ENCODE results near the gene PPP2R3C. TPM values are rescaled to one million over a fixed set of nuclear protein-coding genes. Genes with fewer than 3 reads are reported as not detected.
"Not testable (repeated sequence)": the region's sequence is repeated elsewhere in the genome, so short reads cannot be mapped to it uniquely, and the experiment has no call there.

The PPP2R3C gene
- total RNA-seq, 1 donor from 2014 or later = 30.0 TPM

DNA sequence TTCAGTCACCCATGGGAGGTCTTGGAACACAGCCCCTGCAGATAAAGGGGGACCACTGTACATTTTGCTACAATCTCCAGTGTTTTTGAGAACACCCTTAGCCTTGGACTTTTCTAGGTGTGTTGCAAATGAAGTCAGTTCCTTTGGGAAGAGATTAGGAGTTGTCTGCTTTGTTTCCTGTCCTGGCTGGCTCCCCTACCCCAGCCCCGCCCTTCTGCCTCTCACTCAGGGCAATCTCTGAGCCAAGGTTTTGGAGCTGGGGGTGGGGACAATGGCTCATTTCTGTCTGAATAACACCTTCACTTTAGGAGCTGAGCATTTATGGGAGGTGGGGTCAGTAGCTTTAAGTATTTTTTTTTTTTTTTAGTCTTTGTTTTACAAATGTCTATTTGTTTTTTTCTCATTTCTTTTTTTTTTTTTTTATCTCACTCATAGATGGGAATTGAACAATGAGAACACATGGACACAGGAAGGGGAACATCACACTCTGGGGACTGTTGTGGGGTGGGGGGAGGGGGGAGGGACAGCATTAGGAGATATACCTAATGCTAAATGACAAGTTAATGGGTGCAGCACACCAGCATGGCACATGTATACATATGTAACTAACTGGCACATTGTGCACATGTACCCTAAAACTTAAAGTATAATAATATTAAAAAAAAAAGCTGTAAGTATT, 60.5 kb downstream of the PPP2R3C start:
- not testable (repeated sequence) for DNase-seq (ENCODE audit: low spot score)

DNA sequence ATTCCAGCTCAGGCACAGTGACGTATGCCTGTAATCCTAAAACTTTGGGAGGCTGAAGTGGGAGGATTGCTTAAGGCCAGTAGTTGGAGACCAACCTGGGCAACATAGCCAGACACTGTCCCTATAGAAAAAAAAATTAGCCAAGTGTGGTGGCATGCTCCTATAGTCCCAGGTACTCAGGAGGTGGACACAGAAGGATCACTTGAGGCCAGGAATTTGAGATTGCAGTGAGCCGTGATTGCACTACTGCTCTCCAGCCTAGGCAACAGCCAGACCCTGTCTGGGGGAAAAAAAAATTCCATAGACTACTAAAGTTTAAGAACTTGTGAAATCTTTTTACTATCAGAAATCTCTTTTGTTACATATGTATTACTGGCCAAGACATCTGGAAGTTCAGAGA, 69.2 kb downstream of the PPP2R3C start:
- no peak for DNase-seq (ENCODE audit: low spot score)

DNA sequence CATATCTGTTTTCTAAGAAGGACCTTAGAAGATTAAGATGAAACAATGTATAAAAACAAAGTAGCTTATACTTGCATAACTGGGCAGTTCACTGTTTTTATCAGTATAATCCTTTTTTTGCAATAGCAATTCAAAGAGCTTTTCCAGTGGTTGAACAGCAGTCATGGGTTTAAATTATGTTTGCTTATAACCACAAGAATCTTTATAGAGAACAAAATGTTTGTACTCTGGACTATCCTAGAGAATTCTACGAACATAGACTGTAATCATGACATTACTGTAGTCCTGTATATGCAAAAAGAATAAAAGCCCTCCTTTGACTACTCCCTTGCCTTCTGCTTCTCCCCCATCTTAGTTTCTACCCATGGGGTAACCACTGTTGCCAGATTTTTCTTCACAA, 70.0 kb downstream of the PPP2R3C start:
- no peak for DNase-seq (ENCODE audit: low spot score)

DNA sequence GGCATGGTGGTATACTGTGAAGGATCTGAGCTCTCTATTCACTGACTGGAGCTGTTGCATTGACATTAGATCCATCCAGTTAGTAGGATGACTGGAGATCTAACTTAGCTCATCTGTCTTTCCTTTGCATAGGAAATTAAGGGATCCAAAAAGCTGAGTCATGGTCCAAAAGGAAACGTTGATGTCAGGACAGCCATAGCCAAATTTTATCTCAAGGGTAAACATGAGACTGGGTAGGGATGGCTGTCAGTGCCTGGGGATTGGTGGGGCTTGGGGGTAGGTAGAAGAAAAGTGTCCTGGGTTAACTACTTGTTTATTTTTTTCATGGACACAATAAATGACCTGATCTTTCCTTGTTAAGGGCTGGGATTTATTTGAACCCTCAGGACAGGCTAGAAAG, 71.1 kb downstream of the PPP2R3C start:
- no peak for DNase-seq (ENCODE audit: low spot score)

DNA sequence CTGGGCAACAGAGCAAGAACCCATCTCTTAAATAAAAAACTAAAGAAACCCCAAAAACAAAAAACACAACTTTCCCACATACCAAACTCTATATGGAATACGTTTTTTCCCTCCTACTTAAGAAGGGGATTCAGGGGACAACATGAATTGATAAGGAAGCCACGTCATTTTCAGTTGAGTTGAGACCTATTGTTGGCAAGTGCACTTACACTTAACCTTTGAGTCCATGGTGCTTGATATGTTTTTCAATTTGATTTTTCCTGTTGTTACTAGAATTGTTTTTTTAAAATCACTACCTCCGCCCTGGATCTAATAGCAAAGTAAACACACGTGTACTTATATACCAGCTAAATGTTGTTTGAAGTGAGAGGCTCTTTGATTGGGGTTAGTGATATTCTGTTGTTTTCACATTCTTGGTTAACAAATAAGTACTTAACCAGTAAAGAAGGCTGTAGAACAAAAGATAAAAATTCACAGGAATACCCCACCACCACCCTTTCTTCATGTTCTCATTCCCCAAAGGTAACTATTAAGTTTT, 73.7 kb downstream of the PPP2R3C start:
- DNase-seq (ENCODE audit: low spot score) = no peak

DNA sequence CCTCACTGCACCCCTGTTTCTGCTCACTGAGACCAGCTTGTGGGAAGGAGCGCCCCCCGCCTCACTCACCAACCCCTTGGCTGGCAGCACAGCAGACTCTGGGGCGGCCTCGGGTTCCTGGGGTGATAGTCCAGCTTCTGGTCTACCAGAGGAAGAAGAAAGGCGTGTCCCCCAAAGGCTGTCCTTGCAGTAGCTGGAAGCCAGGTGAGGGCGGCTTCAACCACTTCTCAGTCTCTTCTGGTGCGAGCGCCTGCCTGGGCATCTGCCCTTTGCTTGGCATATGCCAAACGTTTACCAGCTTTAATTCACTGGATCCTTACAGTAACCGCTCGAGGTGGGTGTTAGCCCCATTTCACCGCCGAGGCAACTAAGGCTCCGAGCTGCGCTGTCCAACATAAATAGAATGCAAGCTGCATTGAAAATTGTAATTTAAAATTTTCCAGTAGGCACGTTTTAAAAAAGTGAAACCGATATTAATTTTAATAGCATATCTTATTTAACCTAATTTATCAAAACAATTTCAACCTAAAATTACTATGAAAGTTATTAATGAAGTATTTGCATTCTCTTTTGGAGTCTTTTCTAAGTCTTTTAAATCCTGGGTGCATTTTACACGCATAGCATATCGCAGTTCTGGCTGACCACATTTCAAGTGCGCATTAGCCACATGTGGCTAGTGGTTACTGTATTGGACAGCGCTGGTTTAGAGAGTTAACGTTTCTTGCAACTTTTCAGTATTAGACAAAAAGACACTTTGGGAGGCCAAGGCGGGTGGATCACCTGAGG, 74.8 kb downstream of the PPP2R3C start:
- no peak for DNase-seq (ENCODE audit: low spot score)

DNA sequence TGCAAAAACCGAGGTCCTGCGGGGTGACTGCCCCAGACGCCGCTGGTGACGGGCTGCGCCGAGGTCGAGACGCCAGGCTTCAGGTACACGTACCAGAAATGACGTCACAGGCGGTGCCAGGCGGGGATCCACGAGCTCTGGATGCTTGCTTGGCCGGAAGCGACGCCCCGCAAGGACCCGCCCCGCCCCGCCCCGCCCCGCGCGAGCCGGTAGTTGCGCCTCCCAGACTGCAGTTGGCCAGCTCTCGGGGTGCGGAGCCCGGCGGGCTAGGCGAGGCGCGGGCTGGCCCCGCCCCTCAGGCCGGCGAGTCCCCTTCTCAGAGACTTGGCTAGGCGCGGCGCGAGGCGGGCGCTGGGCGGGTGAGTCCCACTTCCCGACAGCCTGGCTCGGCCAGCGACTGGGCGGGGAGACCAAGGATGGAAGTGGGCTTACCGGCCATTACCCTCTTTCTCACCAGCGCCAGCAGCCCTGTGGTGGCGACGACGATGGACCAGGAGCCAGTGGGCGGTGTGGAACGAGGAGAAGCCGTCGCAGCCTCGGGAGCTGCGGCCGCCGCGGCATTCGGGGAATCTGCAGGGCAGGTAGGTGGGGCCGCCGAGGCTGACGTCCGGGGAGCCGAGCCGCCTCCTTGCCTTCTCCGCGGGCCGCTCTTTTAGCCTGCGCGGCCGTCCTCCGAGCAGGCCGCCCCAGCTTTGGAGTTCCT, 75.6 kb downstream of the PPP2R3C start, which contains the start of gene FAM177A1:
FAM177A1 (plus strand) TSS at position 225 of the 703 bp plus-strand sequence; CDS start at position 417, 192 bp downstream.
- peak; percentile 100 for DNase-seq (ENCODE audit: low spot score)

DNA sequence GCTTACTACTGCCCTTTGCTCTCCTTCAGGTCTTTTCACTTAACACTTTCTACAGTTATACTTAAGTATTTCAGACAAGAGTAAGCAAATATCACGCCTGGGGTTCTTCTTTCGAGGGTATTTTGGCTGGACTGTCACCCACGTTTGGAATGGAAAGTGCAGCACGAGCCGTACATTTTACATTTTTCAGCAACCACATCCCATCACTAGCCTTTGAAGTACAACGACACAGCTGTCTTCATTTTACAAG, 76.1 kb downstream of the PPP2R3C start:
- no peak for DNase-seq (ENCODE audit: low spot score)

DNA sequence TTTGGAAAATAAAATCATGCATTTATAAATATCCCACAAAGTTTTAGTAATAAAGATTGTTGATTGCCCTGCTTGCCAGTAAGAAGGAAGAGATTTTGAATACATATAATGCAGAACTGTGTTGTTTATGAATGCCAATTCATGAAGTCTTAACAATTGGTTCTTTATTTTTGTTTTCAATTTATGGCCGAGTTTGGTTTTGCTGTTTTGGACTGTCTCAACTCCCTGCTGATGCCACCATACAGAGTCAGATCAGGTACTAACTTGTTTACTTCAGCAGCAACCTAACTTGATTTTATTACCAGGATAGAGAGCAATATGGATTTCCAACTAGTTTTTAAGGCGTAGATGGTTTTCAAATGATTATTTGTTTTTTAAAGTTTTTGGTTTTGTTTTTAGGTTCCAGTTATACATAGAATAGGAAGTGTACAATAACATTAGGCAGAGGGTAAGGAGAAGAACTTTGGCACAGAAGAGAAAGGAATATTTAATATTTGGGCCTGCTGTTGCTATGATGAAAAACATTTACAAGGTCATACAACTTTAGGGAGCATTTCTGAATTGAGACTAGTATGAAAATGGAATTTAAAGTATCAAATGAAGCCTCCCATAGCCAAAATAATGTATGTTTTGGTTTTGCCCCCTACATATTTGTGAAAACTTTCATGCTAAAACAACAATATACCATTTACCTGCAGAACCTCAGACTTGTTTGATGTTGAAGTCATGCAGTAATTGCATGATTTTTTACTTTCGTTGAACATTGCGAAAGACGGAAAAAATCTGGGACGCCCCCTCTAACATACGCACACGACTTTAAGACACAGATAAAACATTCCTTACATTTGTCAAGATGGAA, 76.6 kb downstream of the PPP2R3C start:
- no peak for DNase-seq (ENCODE audit: low spot score)

DNA sequence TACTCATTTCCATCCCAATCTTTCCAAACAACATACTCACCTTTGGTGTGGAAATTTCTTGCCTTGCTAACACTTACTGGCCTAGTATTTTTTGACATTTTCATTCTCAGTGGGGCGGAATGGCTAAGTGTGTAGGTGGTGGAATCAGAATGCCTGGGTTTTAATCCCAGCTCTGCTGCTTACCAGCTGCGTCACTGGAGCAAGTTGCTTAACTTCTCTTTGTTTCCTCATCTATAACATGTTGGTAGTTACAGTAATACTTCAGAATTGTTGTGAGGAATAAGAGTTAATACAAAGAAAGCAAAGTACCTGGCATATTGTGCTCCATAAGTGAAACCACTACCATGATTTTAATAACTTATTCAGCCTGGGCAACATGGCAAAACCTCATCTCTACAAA, 78.7 kb downstream of the PPP2R3C start:
- no peak for DNase-seq (ENCODE audit: low spot score)

DNA sequence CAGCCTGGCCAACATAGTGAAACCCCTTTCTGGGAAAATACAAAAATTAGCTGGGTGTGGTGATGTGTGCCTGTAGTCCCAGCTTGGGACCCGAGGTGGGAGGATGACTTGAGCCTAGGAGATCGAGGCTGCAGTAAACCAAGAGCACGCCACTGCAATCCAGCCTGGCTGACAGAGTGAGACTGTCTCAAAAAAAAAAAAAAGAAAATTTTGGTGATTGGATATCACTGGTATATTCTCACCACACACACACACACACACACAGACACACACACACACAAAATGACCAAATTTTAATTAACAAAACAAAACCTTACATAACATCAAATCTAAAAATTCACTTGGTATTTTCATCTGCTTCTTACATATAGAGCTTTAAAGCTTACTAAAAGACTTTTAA, 79.2 kb downstream of the PPP2R3C start:
- no peak for DNase-seq (ENCODE audit: low spot score)

DNA sequence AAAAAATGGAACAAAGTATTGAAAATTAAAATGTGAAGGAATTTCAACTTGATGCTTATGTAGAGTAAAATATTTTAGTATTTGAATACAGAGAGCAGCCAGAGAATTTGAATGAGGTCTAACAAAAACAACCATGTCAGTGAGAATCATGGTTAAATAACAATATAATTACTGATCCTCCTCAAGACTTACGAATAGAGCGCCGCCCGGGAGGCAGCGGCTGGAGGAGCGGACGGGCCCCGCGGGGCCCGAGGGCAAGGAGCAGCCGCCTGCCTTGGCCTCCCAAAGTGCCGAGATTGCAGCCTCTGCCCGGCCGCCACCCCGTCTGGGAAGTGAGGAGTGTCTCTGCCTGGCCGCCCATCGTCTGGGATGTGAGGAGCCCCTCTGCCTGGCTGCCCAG, 83.5 kb downstream of the PPP2R3C start:
- DNase-seq (ENCODE audit: low spot score) = not testable (repeated sequence)

Other genes starting within 250 kb of the PPP2R3C start
- 35.6 TPM for gene BAZ1A, start 246.6 kb downstream of the PPP2R3C start, total RNA-seq
- 38.3 TPM for gene SRP54, start 139.0 kb downstream of the PPP2R3C start, total RNA-seq
- 58.4 TPM for gene FAM177A1, start 75.7 kb downstream of the PPP2R3C start, total RNA-seq
- gene PRORP, start 562 bp upstream of the PPP2R3C start, total RNA-seq = 21.3 TPM
- 200 TPM for gene PSMA6, start 170.4 kb upstream of the PPP2R3C start, total RNA-seq